Measurements from ENCODE around the gene C1QTNF9. TPM values are rescaled to one million over a fixed set of nuclear protein-coding genes. Genes with fewer than 3 reads are reported as not detected.
"Not testable (repeated sequence)": the region's sequence is repeated elsewhere in the genome, so short reads cannot be mapped to it uniquely, and the experiment has no call there.

C1QTNF9 gene
- total RNA-seq, 1 donor from 2014 or later, result not detected

GRCh38 chr13:24340608-24340955 lies 31.2 kb downstream of the C1QTNF9 start:
- peaks cover 5% of the 10 kb centered on the region for H3K27me3 Mint-ChIP-seq
- no peak for TF ChIP-seq CTCF (IDR thresholded peaks at IDR 0.05; ENCODE audit: unreplicated experiment)
- no peak overlapping the region for H3K4me3 Mint-ChIP-seq (ENCODE audit: low read depth)
- no peaks in the 10 kb centered on the region for H3K4me1 Mint-ChIP-seq (ENCODE audit: low read depth)
- H3K36me3 Mint-ChIP-seq (ENCODE audit: insufficient read depth), result no peaks in the 10 kb centered on the region
- no peak overlapping the region for H3K27ac Mint-ChIP-seq
- H3K9me3 Mint-ChIP-seq (ENCODE audit: low read depth), result peaks cover 5% of the 10 kb centered on the region
- no peak for DNase-seq (ENCODE audit: low spot score, unreplicated experiment)

- H3K36me3 Mint-ChIP-seq (ENCODE audit: insufficient read depth), result no peaks in the 10 kb centered on the region
- no peak overlapping the region for H3K4me3 Mint-ChIP-seq (ENCODE audit: low read depth)
- TF ChIP-seq CTCF (IDR thresholded peaks at IDR 0.05; ENCODE audit: unreplicated experiment), result no peak
- peaks cover 5% of the 10 kb centered on the region for H3K9me3 Mint-ChIP-seq (ENCODE audit: low read depth)
- H3K27me3 Mint-ChIP-seq, result peaks cover 5% of the 10 kb centered on the region
- H3K27ac Mint-ChIP-seq, result no peak overlapping the region
- H3K4me1 Mint-ChIP-seq (ENCODE audit: low read depth), result no peaks in the 10 kb centered on the region
- DNase-seq (ENCODE audit: low spot score, unreplicated experiment), result no peak
Observed at GRCh38 chr13:24341439-24341838, 32.1 kb downstream of the C1QTNF9 start.

GRCh38 chr13:24348385-24348784 lies 39.0 kb downstream of the C1QTNF9 start:
- Mint-ChIP-seq H3K4me3 (ENCODE audit: low read depth) (no peak overlapping the region), H3K27ac (no peak overlapping the region), H3K27me3 (peaks cover 2% of the 10 kb centered on the region), H3K4me1 (ENCODE audit: low read depth) (no peaks in the 10 kb centered on the region), H3K9me3 (ENCODE audit: low read depth) (no peaks in the 10 kb centered on the region), H3K36me3 (ENCODE audit: insufficient read depth) (no peaks in the 10 kb centered on the region)
- TF ChIP-seq CTCF (IDR thresholded peaks at IDR 0.05; ENCODE audit: unreplicated experiment), result no peak
- no peak for DNase-seq (ENCODE audit: low spot score, unreplicated experiment)

- no peak overlapping the region for H3K27ac Mint-ChIP-seq
- peaks cover 2% of the 10 kb centered on the region for H3K27me3 Mint-ChIP-seq
Observed at GRCh38 chr13:24348797-24349515, 39.6 kb downstream of the C1QTNF9 start.

GRCh38 chr13:24349778-24350664 lies 40.6 kb downstream of the C1QTNF9 start:
- DNase-seq (ENCODE audit: low spot score, unreplicated experiment); H3K9me3 Mint-ChIP-seq (ENCODE audit: low read depth); H3K4me1 Mint-ChIP-seq (ENCODE audit: low read depth); H3K27ac Mint-ChIP-seq; H3K36me3 Mint-ChIP-seq (ENCODE audit: insufficient read depth); H3K27me3 Mint-ChIP-seq; H3K4me3 Mint-ChIP-seq (ENCODE audit: low read depth): not testable (repeated sequence)

More at GRCh38 chr13:24348797-24349515, 39.6 kb downstream of the C1QTNF9 start:
- TF ChIP-seq CTCF (IDR thresholded peaks at IDR 0.05; ENCODE audit: unreplicated experiment), result no peak
- no peaks in the 10 kb centered on the region for H3K36me3 Mint-ChIP-seq (ENCODE audit: insufficient read depth)
- no peak for DNase-seq (ENCODE audit: low spot score, unreplicated experiment)
- H3K9me3 Mint-ChIP-seq (ENCODE audit: low read depth), result no peaks in the 10 kb centered on the region
- no peaks in the 10 kb centered on the region for H3K4me1 Mint-ChIP-seq (ENCODE audit: low read depth)
- no peak overlapping the region for H3K4me3 Mint-ChIP-seq (ENCODE audit: low read depth)
